Measurements from ENCODE around the gene KCNQ1OT1. TPM values are rescaled to one million over a fixed set of nuclear protein-coding genes. Genes with fewer than 3 reads are reported as not detected.

KCNQ1OT1 gene
- total RNA-seq, 1 experiment from 2014 or later = 1.2 TPM

GRCh38 chr11:2685566-2686359 lies 14.0 kb downstream of the KCNQ1OT1 start:
- Histone ChIP-seq H3K9me3 (ENCODE audit: control insufficient read depth, low read depth, low read length) (no peaks in the 10 kb centered on the region), H4K8ac (replicated peaks; ENCODE audit: insufficient read length, low read depth, low read length) (no peak overlapping the region), H3K79me2 (ENCODE audit: insufficient read depth, low read length) (no peaks in the 10 kb centered on the region; the same call in 1 of the 2 replicates), H2AFZ (ENCODE audit: low read length) (no peak overlapping the region), H3K4ac (ENCODE audit: low read depth, low read length) (no peak overlapping the region), H2BK12ac (ENCODE audit: insufficient read length, low read depth, low read length) (no peak overlapping the region), H3K79me1 (ENCODE audit: insufficient read depth, low read depth, low read length, poor library complexity, severe bottlenecking) (no peaks in the 10 kb centered on the region), H2BK5ac (ENCODE audit: insufficient read length, low read length) (no peak overlapping the region), H2AK5ac (ENCODE audit: insufficient read length, low read length) (no peak overlapping the region), H3K27me3 (ENCODE audit: insufficient read depth, low read length) (no peaks in the 10 kb centered on the region), H3K14ac (ENCODE audit: insufficient read depth, low read length) (no peak overlapping the region; the same call in 1 of the 2 replicates), H3T11ph (ENCODE audit: low read length) (no peak overlapping the region), H2BK20ac (ENCODE audit: low read depth, low read length, poor library complexity, severe bottlenecking) (no peak overlapping the region), H2BK120ac (ENCODE audit: low read depth, low read length, poor library complexity, severe bottlenecking) (no peak overlapping the region), H3K4me2 (ENCODE audit: insufficient read depth, insufficient read length, low read length) (no peak overlapping the region), H3K56ac (ENCODE audit: insufficient read length, low read depth, low read length) (no peak overlapping the region), H3K23me2 (ENCODE audit: insufficient read length, low read depth, low read length, poor library complexity, severe bottlenecking) (no peaks in the 10 kb centered on the region), H4K91ac (ENCODE audit: insufficient read length, low read depth, low read length) (no peak overlapping the region), H4K20me1 (ENCODE audit: control insufficient read depth, insufficient read depth, insufficient read length) (no peaks in the 10 kb centered on the region), H3K4me1 (ENCODE audit: insufficient read depth, low read length) (peaks cover 17% of the 10 kb centered on the region; the same call in 1 of the 2 replicates), H3K18ac (ENCODE audit: insufficient read length, low read depth, low read length) (no peak overlapping the region), H4K5ac (ENCODE audit: insufficient read length, low read depth, low read length) (no peak overlapping the region), H2BK15ac (ENCODE audit: low read depth, low read length) (no peak overlapping the region), H3K9ac (ENCODE audit: extremely low read depth, insufficient read length, low read length) (no peak overlapping the region), H3K27ac (ENCODE audit: insufficient read length, low read depth, low read length) (no peak overlapping the region), H3K23ac (ENCODE audit: insufficient read length, low read depth, low read length) (no peak overlapping the region)
- no CpG with 5 or more reads among the region's 13 CpGs for WGBS (ENCODE audit: extremely low coverage, insufficient read length, low lambda C conversion rate)
- H3K27ac Mint-ChIP-seq = no peak overlapping the region
- DNase-seq = no peak
- TF ChIP-seq CTCF (conservative IDR thresholded peaks at IDR 0.05) = no peak
- no peaks in the 10 kb centered on the region for H3K9me3 Mint-ChIP-seq
- H3K36me3 Mint-ChIP-seq (ENCODE audit: insufficient read depth in 1 of 3, low read depth in 3 of 3) = peaks cover 5 to 9% (median 5%) of the 10 kb centered on the region in 3 experiments
- no peak overlapping the region for H3K4me3 Mint-ChIP-seq
- peaks cover 58 to 71% of the 10 kb centered on the region in 2 experiments for H3K4me1 Mint-ChIP-seq
- H3K27me3 Mint-ChIP-seq (ENCODE audit: low read depth) = peaks cover 16% of the 10 kb centered on the region
